ENCODE results near the gene PROM2.

The PROM2 gene

GRCh38 chr2:95308426-95308990 is 34.3 kb downstream of the PROM2 start:
- no peak for DNase-seq

- no peak for DNase-seq
These were observed 35.4 kb downstream of the PROM2 start for GRCh38 chr2:95309599-95309998.

- peak; percentile 69 for DNase-seq
These were observed 36.0 kb downstream of the PROM2 start for GRCh38 chr2:95310216-95310615.

GRCh38 chr2:95310651-95311050 is 36.4 kb downstream of the PROM2 start:
- DNase-seq: peak; percentile 52

- DNase-seq: no peak
These were observed 37.7 kb downstream of the PROM2 start for GRCh38 chr2:95311815-95312542.

GRCh38 chr2:95312543-95313201 is 38.4 kb downstream of the PROM2 start:
- DNase-seq: no peak

GRCh38 chr2:95313296-95314131 is 39.3 kb downstream of the PROM2 start:
- DNase-seq: peak; percentile 11

GRCh38 chr2:95314598-95314963 is 40.3 kb downstream of the PROM2 start:
- DNase-seq: no peak

- no peak for DNase-seq
These were observed 40.8 kb downstream of the PROM2 start for GRCh38 chr2:95314964-95315611.

- no peak for DNase-seq
These were observed 41.7 kb downstream of the PROM2 start for GRCh38 chr2:95315801-95316411.

GRCh38 chr2:95316466-95317122 is 42.3 kb downstream of the PROM2 start:
- DNase-seq: no peak

GRCh38 chr2:95317123-95317500 is 42.9 kb downstream of the PROM2 start:
- DNase-seq: no peak

GRCh38 chr2:95317665-95318425 is 43.6 kb downstream of the PROM2 start:
- DNase-seq: no peak

GRCh38 chr2:95318431-95319220 is 44.4 kb downstream of the PROM2 start:
- no peak for DNase-seq

GRCh38 chr2:95319481-95320343 is 45.5 kb downstream of the PROM2 start:
- no peak for DNase-seq

- DNase-seq: no peak
These were observed 46.1 kb downstream of the PROM2 start for GRCh38 chr2:95320344-95320712.

GRCh38 chr2:95320986-95321767 is 46.9 kb downstream of the PROM2 start:
- no peak for DNase-seq

- peak; percentile 23 for DNase-seq
These were observed 49.3 kb downstream of the PROM2 start for GRCh38 chr2:95323347-95324155.

All from DMS79 treated with DMSO at 0.1 percent for 48 hours (cell line).